HG02981 (cell line): Measurements from ENCODE around the gene RASSF9.

Experiments
- ATAC-seq: cut with Tn5 transposase; IDR thresholded peaks from one replicate; pipeline ENCODE4 v1.9.1; 2021; ENCODE audit warnings: mild to moderate bottlenecking, moderate library complexity; ENCODE audit not compliant: unreplicated experiment

RASSF9 gene

DNA sequence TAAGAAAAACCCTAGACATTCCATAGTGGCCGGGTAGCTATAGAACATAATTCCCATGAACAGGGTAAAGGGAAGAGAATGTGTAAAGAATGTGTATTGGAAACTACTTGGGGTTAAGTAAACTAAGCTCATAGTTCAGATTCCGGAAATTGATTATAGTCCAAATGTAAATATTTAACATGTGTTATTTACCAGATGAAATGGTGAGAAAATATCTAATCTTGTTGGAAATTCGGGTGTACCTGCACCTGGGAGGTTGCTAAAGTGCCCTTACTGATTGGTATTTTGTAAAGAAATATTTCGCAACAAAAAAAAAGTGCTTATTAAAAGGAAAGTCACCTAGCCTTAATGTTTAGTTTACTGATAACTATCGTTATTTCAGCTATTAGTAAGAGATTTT is 14.4 kb downstream of the RASSF9 start:
- ATAC-seq: no peak

GRCh38 chr12:85821206-85821605 is 15.0 kb downstream of the RASSF9 start:
- ATAC-seq: no peak

GRCh38 chr12:85820101-85820500 is 16.1 kb downstream of the RASSF9 start:
- ATAC-seq: no peak

DNA sequence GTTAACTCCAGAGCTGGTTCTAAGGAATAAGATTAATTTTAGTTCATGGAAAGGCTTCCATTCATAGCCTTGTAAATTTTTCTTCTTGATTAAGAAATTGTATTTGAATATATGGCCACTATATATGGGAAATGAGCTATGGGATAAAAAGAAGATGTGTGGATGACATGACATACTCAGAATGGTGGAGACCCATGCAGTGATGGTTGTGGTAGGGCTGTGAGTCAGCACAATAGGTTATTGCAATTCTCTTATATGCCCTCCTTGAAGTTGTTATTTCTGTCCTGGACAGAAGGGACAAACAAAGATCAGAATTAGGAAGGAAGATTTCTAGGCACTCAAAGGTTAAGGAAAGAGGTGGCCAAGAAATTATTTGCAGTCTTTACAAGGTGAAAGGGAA is 21.5 kb downstream of the RASSF9 start:
- no peak for ATAC-seq

GRCh38 chr12:85814071-85814470 is 22.1 kb downstream of the RASSF9 start:
- ATAC-seq: no peak

DNA sequence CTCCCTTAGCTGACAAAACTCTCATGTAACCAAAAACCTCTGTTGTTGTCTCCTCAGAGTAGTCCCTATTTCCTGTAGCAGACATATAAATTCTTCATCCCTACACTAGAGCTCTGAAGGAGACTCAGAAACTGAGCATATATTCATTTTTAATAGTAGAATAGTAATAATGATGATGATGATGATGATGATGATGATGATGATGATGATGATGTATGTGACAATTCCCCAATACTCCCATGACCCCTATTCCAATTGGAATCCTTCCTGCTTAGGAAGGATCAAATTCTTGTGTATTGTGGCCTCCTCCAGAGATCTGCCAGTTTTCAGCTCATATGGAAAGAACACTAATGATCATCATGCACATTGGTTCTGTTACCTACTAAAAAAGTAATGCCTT is 26.7 kb downstream of the RASSF9 start:
- no peak for ATAC-seq

GRCh38 chr12:85807730-85808129 is 28.5 kb downstream of the RASSF9 start:
- no peak for ATAC-seq

GRCh38 chr12:85805654-85806053 is 30.6 kb downstream of the RASSF9 start:
- ATAC-seq: no peak

- ATAC-seq: no peak
Measured at GRCh38 chr12:85804663-85805062, 31.5 kb downstream of the RASSF9 start.

- no peak for ATAC-seq
Measured at GRCh38 chr12:85803923-85804322, 32.3 kb downstream of the RASSF9 start.

DNA sequence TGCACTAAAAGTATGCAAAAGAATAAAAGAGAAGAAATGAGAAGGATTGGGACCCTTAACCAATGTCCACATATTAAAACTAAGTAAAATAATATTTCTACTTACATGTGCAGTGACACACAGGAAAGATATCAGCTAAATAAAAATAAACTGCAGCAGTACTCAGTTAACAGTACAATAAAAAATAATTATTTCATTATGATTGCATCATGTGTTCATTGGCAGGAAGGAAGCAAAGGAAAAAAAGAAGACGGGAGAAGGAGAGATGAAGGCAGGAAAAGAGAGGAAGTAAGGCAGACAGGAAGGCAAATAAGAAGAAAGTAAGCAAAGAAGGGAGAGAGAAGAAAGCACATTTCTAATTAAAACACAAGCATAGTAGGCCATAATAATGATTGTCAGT is 33.0 kb downstream of the RASSF9 start:
- ATAC-seq: no peak

- ATAC-seq: no peak
Measured at GRCh38 chr12:85798122-85798521, 38.1 kb downstream of the RASSF9 start.

DNA sequence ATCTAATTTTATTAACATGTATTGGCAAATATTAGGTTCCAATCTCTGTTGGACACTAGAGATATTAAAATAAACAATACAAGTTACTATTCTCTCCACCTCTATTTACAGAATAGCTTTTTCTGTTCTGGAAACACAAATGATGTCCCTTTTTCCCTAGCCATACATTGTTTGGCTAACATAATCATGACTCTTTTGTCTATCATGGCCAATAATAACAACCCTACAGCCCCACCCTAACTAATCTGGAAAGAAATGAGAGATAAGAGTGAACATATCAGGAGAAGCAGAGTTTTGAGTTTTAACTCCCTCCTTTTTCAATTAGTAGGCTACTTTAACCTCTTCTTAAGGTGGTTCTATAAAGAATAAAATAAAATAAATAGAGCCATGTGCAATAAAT is 40.2 kb downstream of the RASSF9 start:
- no peak for ATAC-seq

DNA sequence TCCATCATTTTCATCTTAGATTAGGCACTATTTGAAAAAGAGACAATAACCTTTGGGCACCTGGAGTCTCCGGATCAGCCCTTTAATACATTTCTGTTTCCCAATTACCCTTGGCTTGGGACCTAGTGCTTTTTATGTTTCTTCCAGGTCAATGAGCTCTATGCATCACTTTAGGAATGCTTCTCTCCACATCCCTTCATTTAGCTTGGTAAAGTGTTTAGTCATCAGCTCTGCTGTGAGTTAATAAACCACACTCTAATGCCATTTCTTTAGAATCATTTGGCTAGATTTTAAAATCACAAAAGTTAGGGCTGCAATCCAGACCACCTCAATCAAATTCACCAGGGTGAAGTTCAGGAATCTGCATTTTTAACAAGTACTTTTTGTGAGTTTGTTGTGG is 41.7 kb downstream of the RASSF9 start:
- no peak for ATAC-seq

- no peak for ATAC-seq
Measured at GRCh38 chr12:85784096-85784720, 52.0 kb downstream of the RASSF9 start.

DNA sequence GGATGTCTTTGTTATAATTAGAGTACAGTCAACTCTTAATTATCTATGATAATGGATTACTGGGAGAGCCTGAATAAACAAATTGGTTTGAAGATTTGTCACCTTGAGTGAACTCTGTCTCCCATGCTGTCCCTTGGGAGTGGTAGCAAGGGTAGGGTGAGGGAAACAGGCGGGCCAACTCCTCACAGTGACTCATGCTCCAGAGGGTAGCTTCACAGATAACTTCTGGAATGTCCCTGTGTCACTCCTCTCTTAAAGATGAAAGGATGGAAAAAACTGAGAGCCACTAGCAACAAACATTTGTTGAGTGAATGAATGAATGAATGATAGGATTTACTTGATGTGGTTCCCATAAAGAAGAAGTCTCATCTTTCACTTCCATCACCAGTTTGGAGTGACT is 53.5 kb downstream of the RASSF9 start:
- no peak for ATAC-seq

DNA sequence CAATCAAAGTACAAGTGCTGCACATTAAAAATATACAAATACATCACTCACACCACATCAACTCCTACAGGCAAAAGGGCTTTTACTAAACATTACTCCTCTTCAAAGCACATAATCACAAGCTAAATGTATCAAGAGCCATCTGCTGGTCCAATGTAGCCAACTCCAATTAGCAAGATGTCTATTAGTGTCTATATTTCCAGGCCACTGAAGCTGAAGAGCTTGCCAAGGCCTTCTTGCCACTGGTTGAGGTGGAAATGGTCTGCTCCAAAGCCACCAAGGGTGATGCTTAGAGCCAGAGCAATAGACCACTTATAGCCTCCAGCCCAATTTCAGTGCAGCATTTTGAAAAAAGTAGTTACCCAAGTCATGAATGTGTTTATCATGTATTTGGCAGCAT is 54.4 kb downstream of the RASSF9 start:
- no peak for ATAC-seq

GRCh38 chr12:85779768-85780167 is 56.4 kb downstream of the RASSF9 start:
- no peak for ATAC-seq

DNA sequence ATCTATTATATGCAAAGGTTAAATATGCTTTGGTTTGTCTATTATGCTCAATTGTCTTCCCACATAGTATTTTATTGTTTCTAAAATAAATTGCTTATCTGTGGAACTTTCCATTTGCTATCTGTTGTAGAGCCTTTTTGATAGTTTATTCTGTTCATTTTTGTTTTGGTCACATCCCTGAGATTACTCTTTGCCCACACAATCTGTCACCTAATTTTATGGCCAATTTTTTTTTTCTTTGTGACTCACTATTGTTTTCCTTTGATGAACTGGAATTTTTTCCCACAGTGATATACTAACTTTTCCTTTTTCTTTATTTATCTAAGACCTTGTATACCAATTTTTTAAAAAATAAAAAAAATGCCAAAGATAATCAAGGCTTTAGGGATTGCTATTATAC is 61.1 kb downstream of the RASSF9 start:
- ATAC-seq: no peak

- no peak for ATAC-seq
Measured at GRCh38 chr12:85765453-85765869, 70.7 kb downstream of the RASSF9 start.

GRCh38 chr12:85759623-85760022 is 76.6 kb downstream of the RASSF9 start:
- no peak for ATAC-seq

GRCh38 chr12:85759091-85759490 is 77.1 kb downstream of the RASSF9 start:
- ATAC-seq: no peak

DNA sequence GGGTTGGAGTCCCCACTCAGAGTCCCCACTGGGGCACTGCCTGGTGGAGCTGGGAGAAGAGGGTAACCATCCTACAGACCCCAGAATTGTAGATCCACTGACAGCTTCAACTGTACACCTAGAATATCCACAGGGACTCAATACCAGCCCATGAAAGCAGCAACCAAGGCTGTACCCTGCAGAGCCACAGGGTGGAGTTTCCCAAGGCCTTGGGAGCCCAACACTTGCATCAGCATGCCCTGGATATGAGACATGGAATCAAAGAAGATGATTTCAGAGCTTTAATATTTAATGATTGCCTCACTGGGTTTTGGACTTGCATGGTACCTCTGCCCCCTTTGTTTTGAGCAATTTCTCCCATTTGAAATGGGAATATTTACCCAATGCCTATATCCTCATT is 80.4 kb downstream of the RASSF9 start:
- no peak for ATAC-seq
